ENCODE measurements around the gene RPP14. TPM values are rescaled to one million over a fixed set of nuclear protein-coding genes. Genes with fewer than 3 reads are reported as not detected.
"Not testable (repeated sequence)": the region's sequence is repeated elsewhere in the genome, so short reads cannot be mapped to it uniquely, and the experiment has no call there.

Gene RPP14
- total RNA-seq, 1 experiment from 2014 or later, result 22.4 TPM

DNA sequence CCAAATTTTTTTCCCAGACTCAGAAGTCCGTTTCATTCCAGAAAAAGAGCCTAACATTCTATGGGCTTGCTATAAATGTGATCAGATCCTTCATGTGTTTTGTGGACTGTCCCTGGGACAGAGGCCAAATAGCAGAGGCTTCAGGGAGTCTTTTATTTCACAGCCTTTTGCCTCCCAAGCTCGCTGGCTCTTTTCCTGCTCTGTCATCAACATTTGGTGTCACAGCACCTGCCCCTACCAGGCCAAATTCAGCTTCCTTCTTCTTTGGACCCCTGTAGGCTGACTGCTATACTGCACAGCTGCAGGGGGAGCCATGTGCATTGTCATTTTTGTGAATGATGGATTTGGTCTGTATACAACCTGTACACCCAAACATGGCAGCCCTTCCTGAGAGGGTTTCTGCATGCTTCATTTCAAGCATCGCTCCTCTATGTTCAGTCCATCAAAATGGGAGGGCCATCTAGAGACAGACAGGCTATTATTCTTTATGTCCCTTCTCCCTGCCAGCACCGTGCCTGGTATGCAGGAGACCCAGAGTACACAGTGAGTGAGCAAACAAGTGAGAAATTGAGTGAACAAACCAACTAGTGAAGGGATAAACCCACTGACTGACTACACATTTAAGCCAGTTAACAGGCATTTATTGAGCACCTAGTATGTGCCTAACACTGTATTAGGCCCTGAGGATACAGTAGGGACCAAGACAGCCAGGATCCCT, 17.9 kb upstream of the RPP14 start:
- no peaks in the 10 kb centered on the region for H3K79me2 ChIP-seq (ENCODE audit: insufficient read depth, low read length)

GRCh38 chr3:58288964-58289613, 17.0 kb upstream of the RPP14 start:
- H2AFZ ChIP-seq (ENCODE audit: low read depth, low read length, poor library complexity, severe bottlenecking); H3K4me1 ChIP-seq (ENCODE audit: control insufficient read depth in 1 of 2, insufficient read depth in 2 of 2, low read length in 2 of 2); H3K79me2 ChIP-seq (ENCODE audit: insufficient read depth, low read length); intact Hi-C loops (cut with micrococcal nuclease); RAD21 ChIA-PET (ENCODE audit: low non-redundant PET in 1 of 2, low total read pairs in 2 of 2, uncharacterized antibody in 2 of 2, unreplicated experiment in 2 of 2); H4K20me1 ChIP-seq (ENCODE audit: insufficient read depth); BruUV-seq (replicated peaks); H3K9ac ChIP-seq (ENCODE audit: low read length); CTCF ChIA-PET; H3K27ac ChIP-seq (ENCODE audit: low read depth, low read length); H3K4me3 ChIP-seq (replicated peaks in 1 of 2; ENCODE audit: low read depth in 1 of 2, low read length in 2 of 2); H3K4me2 ChIP-seq (ENCODE audit: low read length); POLR2A ChIA-PET; H3K9me3 ChIP-seq (ENCODE audit: control insufficient read depth in 1 of 2, insufficient read depth in 1 of 2, low read depth in 1 of 2, low read length in 2 of 2); H3K27me3 ChIP-seq (ENCODE audit: insufficient read depth, low read length); DNase-seq (ENCODE audit: low read depth, low spot score); ATAC-seq; H3K36me3 ChIP-seq (ENCODE audit: control insufficient read depth in 1 of 2, insufficient read depth in 2 of 2, low read length in 2 of 2); H3K9me2 ChIP-seq (ENCODE audit: insufficient read depth): not testable (repeated sequence)

More for the DNA sequence above, 17.9 kb upstream of the RPP14 start:
- BruUV-seq (replicated peaks), result no TSS peak
- Histone ChIP-seq H3K9me2 (ENCODE audit: insufficient read depth) (no peaks in the 10 kb centered on the region), H3K4me1 (ENCODE audit: control insufficient read depth in 1 of 2, insufficient read depth in 2 of 2, low read length in 2 of 2) (no peaks in the 10 kb centered on the region), H2AFZ (ENCODE audit: low read depth, low read length, poor library complexity, severe bottlenecking) (no peak overlapping the region), H3K27ac (ENCODE audit: low read depth, low read length) (no peak overlapping the region), H3K27me3 (ENCODE audit: insufficient read depth, low read length) (no peaks in the 10 kb centered on the region), H4K20me1 (ENCODE audit: insufficient read depth) (no peaks in the 10 kb centered on the region), H3K4me3 (replicated peaks in 1 of 2; ENCODE audit: low read depth in 1 of 2, low read length in 2 of 2) (no peak overlapping the region), H3K9ac (ENCODE audit: low read length) (no peak overlapping the region), H3K4me2 (ENCODE audit: low read length) (no peak overlapping the region), H3K36me3 (ENCODE audit: control insufficient read depth in 1 of 2, insufficient read depth in 2 of 2, low read length in 2 of 2) (peaks cover 0 to 3% of the 10 kb centered on the region in 2 experiments; a peak in 2 of 4 replicates), H3K9me3 (ENCODE audit: control insufficient read depth in 1 of 2, insufficient read depth in 1 of 2, low read depth in 1 of 2, low read length in 2 of 2) (no peaks in the 10 kb centered on the region)
- ChIA-PET POLR2A (no interaction called here), RAD21 (ENCODE audit: low non-redundant PET in 1 of 2, low total read pairs in 2 of 2, uncharacterized antibody in 2 of 2, unreplicated experiment in 2 of 2) (no interaction called here), CTCF (interaction anchor here (1.0 kb wide), 1 partner anchor 100 kb away, joined by 3 read pairs; no protein-coding TSS in a partner anchor)
- no peak for TF ChIP-seq MAX (IDR thresholded peaks at IDR 0.05)
- TF ChIP-seq EGR1 (IDR thresholded peaks at IDR 0.05; ENCODE audit: low read depth), result no peak
- TF ChIP-seq POLR2A (IDR thresholded peaks at IDR 0.05; ENCODE audit: borderline replicate concordance, extremely low read depth, insufficient read depth, insufficient read length), result no peak
- TF ChIP-seq, protein P1, sequence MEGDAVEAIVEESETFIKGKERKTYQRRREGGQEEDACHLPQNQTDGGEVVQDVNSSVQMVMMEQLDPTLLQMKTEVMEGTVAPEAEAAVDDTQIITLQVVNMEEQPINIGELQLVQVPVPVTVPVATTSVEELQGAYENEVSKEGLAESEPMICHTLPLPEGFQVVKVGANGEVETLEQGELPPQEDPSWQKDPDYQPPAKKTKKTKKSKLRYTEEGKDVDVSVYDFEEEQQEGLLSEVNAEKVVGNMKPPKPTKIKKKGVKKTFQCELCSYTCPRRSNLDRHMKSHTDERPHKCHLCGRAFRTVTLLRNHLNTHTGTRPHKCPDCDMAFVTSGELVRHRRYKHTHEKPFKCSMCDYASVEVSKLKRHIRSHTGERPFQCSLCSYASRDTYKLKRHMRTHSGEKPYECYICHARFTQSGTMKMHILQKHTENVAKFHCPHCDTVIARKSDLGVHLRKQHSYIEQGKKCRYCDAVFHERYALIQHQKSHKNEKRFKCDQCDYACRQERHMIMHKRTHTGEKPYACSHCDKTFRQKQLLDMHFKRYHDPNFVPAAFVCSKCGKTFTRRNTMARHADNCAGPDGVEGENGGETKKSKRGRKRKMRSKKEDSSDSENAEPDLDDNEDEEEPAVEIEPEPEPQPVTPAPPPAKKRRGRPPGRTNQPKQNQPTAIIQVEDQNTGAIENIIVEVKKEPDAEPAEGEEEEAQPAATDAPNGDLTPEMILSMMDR (IDR thresholded peaks at IDR 0.05 in 2 of 3, conservative IDR thresholded peaks at IDR 0.05 in 1 of 3; ENCODE audit: borderline replicate concordance in 1 of 3, insufficient read depth in 1 of 3, low read depth in 2 of 3, low read length in 2 of 3), result peak in 2 of 3 experiments; percentile 31 to 33; a peak in 2 of 6 replicates
- DNase-seq (ENCODE audit: low read depth, low spot score) (no peak), ATAC-seq (peak; percentile 79)
- intact Hi-C loops (cut with micrococcal nuclease), result no loop called here

- DNase-seq (ENCODE audit: low read depth, low spot score); H3K27ac ChIP-seq (ENCODE audit: low read depth, low read length); H3K9ac ChIP-seq (ENCODE audit: low read length); H4K20me1 ChIP-seq (ENCODE audit: insufficient read depth); H2AFZ ChIP-seq (ENCODE audit: low read depth, low read length, poor library complexity, severe bottlenecking); H3K36me3 ChIP-seq (ENCODE audit: control insufficient read depth in 1 of 2, insufficient read depth in 2 of 2, low read length in 2 of 2); BruUV-seq (replicated peaks); ATAC-seq; H3K9me3 ChIP-seq (ENCODE audit: control insufficient read depth in 1 of 2, insufficient read depth in 1 of 2, low read depth in 1 of 2, low read length in 2 of 2); CTCF ChIA-PET; H3K9me2 ChIP-seq (ENCODE audit: insufficient read depth); intact Hi-C loops (cut with micrococcal nuclease); H3K79me2 ChIP-seq (ENCODE audit: insufficient read depth, low read length); H3K27me3 ChIP-seq (ENCODE audit: insufficient read depth, low read length); H3K4me1 ChIP-seq (ENCODE audit: control insufficient read depth in 1 of 2, insufficient read depth in 2 of 2, low read length in 2 of 2); RAD21 ChIA-PET (ENCODE audit: low non-redundant PET in 1 of 2, low total read pairs in 2 of 2, uncharacterized antibody in 2 of 2, unreplicated experiment in 2 of 2); POLR2A ChIA-PET; H3K4me3 ChIP-seq (replicated peaks in 1 of 2; ENCODE audit: low read depth in 1 of 2, low read length in 2 of 2); H3K4me2 ChIP-seq (ENCODE audit: low read length): not testable (repeated sequence)
Measured at GRCh38 chr3:58290446-58290845, 15.6 kb upstream of the RPP14 start.

Data from HCT116 (cell line).